Measurements from ENCODE around the gene DUS1L. TPM values are rescaled to one million over a fixed set of nuclear protein-coding genes. Genes with fewer than 3 reads are reported as not detected.

Gene DUS1L
- total RNA-seq, 1 donor from 2014 or later, result 78.4 TPM

DNA sequence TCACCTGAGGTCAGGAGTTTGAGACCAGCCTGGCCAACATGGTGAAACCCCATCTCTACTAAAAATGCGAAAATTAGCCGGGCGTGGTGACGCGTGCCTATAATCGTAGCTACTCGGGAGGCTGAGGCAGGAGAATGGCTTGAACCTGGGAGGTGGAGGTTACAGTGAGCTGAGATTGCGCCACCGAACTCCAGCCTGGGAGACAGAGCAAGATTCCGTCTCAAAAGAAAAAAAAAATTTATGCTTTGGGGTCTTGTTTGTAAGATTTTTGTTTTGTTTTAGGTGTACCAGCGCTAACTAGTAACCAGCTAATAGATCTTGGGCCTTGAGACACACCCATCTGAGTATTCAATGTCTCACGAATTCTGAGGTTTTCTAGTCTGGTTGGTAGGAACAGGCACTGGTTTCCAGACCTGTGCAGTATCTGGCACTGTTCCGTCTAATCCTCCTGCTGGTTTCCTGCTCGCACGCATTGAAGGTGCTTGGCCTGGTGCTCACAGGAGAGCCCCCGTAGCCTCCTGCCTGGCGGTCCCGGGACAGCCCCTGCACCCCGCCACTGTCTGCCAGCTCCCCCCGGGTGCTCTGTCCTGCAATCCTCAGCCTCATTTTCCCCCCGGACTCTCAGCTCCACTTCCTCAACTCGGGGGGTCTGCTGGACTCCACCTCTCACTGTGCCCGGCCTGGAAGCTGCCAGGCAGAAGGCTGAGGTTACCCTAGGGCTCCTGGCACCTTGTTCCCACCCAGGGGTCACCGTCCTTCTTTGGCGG, 10.6 kb upstream of the DUS1L start:
- peak; percentile 26 for ATAC-seq

DNA sequence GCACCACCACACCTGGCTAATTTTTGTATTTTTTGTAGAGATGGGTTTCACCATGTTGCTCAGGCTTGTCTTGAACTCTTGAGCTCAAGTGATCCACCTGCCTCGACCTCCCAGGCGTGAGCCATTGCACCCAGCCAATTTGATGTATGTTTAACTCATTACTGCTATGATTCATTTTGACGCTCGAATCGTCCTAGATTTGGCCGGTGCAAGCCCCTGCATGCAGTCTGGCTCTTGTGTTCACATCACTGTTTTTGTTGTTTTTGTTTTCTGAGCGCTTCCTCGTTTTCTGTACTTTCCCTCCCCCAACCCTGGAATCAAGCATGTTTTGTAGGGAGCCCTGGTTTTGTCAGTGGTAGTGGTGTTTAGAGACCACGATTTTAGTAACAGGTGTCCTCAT, 7.8 kb upstream of the DUS1L start:
- ATAC-seq, result peak; percentile 34

DNA sequence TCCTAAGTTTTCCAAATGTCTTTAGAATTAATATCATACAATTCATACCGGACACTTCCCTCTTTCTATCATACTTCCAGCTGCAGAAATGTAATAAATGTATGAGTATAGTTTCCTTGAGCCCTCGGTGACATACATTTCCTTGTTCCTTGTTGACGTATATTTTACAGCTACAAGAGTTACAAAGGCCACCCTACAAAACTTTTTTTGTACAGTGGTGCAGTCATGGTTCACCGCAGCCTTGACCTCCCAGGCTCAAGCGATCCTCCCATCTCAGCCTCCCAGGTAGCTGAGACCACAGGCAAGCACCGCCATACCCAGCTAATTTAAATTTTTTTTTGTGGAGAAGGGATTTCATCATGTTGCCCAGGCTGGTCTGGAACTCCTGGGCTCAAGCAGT, 7.2 kb upstream of the DUS1L start:
- ATAC-seq, result peak; percentile 18

DNA sequence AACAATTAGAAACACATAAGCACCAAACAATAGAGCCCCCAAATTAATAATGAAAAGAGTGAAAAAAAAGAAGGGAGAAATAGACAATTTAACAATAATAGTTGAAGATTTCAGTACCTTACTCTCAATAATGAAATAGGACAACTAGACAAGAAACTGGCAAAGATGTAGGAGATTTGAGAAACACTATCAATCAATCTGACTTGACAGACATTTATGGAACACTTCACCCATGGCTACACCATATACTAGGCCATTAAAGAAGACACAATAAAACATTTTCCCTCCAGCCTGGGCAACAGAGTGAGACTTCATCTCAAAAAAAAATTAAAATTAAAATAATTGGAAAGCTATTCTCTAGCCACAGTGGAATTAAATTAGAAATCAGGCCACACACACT, 5.0 kb upstream of the DUS1L start:
- no peak for ATAC-seq

DNA sequence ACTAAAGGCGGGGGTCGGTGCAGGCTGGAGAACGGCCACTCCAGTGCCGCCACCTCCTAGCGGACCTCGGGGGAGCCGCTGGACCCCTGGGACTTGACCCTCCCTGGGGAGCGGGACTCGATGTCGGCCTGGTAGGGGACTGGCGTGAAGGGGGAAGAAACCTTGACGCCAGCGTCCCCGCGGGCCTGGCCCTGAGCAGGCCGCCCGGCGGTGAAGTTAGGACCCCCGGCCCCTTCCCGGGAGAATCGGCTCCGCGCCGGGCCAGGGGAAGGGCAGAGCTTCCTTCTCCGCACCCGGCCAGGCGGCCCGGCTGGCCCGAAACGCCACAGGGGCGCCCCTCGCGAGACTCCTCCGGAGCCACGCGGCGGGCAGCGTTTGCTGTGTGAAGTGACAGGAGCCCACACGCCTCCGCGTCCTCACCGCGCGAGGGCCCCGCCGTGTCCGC, 389 bp downstream of the DUS1L start:
- ATAC-seq, result peak; percentile 12

DNA sequence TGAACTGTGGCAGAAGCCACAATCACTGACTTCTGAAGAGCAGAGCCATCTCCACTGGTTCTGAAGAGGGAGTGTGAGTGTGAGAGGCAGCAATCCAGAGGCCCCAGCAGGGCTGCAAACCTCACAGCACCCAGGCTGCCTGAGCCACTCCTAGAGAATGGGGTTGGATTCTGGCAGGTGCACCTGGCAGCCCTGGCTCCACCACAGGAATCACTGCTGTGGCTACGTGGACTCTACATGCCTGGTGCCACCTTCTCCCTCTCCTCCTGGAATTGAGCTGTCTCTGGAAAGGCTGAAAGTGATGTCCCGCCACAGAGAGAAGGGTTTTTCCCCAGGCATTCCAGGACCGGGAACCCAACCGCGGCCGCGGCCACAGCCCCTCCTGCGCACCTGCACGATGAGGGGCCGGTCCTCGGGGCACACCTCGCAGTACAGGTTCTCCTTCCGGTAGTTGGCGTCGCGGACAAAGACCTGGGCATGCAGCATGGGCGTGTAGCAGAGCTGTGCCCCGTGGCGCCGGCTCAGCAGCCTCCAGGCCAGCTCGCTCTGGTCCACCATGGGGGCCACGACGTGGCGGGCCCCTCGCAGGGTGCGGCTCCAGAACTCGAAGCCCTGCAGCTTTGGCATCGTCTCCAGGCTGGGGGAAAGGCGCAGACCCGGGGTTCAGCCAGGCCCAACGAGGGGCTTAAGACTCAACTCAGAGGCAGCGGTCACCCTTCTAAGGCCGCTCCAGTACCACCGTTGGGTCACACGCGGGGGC, 991 bp downstream of the DUS1L start:
- peak; percentile 69 for ATAC-seq

DNA sequence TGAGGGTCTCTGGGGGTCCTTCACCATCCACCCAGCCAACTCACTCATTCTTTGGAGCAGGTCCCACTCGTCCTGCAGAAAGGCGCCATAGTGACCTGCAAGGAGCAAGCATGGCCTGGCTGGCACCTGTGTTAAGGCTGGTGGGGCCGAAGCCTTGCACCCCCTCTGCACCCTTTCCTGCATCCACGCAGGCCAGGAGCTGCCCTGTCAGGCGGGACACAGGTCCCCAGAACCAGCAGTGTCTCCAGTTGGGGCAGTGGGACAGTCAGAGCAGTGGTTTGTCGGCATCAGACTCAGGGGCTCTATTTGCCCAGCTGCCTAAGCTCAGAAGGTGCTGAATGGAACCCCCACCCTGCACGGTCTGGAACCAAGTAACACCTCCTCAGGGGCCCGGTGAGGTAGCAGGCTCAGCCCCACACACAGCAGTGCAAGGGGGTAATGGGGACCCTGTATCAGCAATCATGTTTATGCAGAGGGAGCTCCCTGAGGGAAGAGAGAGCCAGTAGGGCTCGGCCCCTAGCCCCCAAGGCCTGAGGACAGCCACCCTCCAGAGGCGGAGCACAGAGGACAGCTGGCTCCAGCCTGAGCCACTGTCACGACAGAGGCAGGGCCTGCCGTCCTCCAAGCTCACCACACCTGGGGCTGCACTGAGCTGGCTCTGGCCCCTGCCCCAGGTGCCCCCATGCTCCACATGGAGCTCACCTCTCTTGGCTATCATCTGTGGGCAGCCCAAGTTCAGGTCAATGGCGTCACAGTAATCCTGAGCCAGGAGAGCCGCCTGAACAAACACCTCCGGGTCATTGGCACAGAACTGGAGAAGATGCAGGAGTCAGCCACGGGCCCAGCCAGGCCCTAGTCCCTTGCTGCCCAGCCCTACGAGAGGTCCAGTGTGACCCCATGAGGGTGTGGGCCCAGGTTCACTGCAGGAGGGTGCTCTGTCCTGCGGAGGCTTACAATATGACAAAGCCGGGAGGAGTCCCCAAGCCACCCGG, 1.9 kb downstream of the DUS1L start:
- ATAC-seq, result peak; percentile 2

DNA sequence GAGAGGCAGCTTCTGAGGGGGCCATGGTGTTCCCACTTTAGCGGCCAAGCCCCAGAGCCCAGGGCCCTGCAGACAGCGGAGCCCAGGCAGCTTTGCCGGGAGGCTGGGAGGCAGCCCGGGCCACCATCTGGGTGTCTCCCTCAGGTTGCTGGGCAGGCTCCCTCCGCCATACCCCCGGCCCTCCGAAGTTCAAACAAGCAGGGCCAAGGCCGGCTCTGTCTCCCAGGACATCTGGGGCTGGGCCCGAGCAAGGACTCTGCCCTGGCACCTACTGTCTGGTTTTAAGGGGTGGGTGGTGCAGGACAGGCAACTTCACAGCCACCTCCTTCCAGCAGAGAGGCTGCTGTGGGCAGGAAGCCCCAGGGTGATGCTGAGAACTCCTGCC, 2.6 kb downstream of the DUS1L start:
- no peak for ATAC-seq

DNA sequence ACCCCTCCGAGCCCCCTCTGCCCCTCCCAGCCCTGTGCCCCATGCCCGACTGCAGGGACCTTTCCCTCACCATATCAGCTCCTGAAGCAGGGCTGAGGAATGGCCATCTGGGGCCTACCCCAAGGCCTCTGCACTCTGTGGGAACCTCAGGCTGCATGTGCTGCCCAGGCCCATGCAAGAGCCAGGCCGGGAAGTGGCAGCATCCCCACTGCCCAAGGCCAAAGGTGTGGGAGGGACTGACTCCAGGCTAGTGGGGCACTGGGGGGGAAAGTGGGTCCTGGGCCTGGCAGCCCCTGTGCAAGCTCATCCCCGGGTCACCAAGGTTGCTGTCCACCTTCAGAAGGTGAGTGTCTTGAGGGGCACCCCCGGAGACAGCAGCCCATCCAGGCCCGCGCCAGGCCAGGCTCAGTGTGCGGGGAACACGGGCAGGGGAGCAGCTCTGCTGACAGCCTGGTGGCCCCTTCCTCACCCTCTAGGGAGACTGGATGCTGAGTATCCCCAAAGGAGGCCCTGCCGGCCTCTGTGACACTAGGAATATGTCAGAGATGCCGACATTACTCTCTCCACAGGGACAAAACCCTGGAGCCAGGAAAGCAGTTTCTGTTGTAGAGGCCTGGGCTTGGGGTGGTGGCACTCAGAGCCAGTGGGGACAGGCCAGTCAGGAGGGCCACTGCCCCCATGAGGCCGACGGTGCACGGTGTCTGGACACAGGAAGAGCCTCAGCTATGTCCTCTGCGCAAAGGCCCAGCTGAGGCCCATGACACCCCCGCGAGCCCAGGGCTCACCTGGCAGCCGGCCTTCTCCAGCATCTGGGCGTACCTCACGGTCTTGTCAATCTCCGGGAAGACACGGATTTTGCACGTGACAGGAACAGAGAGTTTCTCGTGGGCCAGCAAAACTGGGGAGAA, 3.3 kb downstream of the DUS1L start:
- ATAC-seq, result no peak

DNA sequence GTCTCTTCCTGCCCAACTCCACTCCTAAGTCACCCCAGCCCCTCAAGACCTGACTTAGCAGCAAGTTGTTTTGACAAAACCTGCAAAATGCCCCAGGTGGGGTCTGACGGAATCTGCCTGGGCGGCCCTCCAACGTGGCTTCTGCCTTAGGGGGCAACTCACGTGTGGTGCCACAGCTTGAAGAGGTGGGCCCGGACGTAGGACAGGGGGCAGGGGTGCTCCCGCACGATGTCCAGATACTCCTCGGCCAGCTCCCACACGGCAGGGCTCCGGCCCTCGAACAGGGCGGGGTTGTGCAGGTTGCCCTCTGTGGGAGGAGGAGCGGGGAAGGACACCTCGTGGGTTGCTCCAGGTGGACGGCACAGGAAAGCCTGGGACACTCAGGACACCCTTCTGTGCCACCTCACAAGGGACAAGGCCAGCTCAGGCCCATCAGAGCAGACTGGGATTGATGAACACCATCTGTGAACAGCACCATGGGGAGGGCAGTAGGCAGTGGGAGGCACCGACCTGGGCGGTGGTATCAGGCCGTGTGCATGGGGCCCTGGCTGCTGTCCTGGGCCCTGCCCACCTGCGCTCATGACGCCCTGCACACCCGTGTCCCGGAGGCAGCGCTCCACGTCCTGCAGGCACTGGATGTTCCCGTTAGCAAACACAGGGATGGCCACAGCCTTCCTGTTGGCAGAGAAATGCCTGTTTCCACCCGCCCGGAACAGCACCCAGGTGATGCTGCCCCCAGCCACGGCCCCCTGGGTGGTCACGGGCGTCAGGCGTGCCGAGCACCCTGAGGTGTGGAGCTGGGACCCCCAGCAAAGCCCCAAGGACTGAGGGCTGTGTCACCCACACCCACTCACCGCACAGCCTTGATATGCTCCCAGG, 4.3 kb downstream of the DUS1L start:
- no peak for ATAC-seq

DNA sequence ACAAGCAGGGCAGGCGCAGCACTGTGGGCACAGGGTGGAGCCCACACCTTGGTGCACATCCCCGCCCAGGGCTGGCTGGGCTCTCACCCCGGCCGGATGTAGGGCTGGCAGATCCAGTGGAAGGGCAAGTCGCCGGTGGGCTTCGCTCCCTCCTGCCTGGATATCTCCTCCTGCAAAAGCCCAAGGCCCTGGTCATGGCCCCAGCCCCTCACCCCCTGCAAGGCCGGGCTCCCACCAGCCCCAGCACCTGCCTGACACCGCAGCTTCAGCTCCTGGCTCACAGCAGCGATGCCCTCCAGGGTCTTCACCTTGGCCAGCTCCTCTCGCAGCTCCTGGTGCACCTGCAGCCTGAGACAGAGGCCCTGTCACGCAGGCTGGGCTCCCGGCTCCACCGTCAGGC, 5.0 kb downstream of the DUS1L start:
- no peak for ATAC-seq

DNA sequence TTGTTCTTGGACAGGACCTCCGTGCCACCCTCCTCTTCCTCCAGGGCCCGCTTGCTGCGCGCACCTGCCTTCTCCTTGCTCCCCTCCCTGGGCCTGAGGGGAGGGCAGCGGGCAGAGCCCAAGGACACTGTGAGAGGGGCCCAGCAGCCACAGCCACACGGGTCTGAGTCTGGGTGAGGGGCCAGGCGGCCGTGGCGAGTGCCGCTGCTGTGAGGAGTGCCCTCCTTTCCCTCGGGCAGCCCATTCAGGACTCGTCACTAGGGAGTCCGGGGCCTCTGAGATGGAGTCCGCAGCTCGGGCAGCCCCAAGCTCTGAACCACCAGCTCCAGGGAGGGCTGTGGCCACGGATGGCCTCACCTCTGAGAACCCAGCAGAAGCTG, 5.6 kb downstream of the DUS1L start:
- no peak for ATAC-seq

DNA sequence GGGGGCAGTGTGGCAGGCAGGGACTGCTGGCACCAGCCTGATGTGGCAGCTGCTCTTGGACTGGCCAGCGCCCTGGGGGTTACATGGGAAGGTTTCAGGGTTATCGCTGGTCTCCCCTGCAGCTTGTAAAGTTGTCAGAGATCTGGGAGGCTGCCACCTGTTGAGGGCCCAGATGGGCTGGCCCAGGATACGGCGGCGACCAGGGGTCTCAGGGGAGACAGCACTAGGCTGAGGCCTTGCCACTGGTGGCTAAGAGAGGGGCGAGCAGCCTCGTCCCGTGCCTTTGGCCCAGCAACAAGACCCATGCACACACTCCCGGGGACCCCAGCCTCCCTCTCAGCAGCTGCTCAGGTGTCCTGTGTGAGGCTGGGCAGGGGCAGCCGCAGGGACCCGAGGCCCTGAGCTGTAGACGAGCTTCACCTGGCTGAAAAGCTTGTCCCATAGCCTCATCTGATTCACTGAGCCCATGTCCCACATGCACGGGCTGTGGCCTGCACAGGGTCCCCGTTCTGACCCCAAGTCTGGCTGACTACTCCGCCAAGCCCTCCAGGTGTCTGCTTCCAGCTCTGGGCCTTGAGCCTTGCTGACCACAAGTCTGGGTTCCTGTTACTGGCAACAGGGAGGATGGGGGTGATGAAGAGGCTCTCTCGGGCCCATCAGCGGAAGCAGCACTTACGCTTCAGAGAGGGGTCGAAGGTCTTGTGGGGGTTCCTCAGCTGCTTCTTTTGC, 6.2 kb downstream of the DUS1L start:
- ATAC-seq, result no peak

DNA sequence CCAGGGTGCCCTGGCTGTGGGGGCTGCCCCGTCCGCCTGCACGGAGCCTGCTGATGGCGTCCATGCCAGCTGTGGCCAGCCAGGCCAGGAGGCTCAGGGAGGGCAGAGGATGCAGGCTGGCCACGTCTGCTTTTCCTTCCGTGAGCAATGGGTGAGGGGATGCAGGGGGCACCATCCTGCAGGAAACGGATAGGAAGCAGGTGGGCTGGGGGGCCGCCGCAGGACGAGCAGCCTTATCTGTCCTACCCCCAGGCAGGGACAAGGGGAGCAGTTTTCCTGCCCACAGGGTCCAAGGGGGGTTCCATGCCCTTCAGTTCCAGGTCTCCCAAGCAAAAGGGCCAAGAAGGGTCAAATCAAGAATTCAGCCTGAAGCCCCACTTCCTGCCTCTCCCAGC, 6.8 kb downstream of the DUS1L start:
- no peak for ATAC-seq

DNA sequence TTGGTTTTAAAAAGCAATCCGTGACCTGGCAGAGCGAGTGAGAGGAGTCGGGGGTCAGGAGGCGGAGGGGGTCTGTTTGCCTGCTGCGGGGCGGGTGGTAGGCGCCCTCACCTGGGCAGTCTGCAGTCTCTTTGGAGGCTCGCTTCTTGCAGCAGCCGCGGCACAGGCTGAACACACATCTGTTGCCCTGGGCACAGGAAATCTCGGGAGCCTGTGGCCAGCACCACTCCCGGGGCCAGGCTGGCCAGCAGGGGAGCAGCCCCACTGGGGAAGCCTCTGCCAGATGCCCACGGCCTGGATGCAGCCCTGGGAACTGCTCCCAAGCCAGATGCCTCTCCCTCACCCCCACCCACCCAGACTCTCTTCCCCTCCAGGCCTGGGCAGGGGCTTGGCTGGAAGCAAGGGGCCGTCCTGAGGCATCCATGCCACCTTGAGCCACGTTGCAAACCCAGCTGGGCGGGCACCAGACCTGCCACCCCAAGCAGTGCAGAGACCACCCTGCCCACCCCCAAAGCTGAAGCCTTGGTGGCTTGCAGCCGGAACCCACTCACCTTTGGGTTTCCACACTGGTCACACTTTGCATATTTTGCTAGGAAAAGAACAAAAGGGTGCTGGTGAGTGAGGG, 7.3 kb downstream of the DUS1L start:
- ATAC-seq, result no peak

DNA sequence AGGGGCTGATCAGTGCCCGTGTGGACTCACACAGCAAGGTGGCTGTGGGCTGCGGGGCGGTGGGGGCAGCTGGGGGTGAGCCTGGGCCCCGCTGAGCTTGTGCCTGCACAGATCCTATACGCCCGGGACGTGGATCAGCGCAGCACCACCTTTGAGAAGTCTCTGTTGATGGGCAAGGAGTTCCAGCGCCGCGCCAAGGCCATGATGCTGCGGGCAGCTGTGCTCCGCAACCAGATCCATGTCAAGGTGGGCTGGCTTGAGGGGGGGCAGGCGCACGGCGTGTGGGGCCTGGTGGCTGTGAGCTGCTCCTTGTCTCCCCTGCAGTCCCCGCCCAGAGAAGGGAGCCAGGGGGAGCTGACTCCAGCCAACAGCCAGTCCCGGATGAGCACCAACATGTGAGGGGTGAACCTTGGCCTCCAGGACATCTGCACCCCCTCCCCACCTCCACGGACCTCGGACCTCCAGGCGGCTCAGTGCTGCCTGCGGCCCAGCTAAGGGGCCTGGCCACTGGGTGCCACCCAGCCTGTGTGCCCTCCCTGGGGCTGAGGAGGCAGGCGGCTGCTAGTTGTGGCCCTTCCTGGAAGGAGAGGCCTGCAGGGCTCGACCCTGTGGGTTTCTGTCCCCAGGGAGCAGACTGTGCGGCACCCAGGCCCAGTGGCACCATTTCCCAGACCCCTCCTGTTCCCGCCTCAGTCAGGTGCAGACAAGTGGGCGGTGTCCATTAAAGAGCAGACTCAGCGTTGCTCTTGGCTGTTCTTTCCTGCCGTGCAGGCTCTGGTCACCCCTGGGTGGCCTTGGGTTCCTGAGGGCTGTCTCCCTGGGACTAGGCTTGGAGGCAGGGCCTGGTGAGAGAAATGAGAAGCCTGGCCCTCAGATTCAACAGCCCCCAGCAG, 8.6 kb downstream of the DUS1L start:
- ATAC-seq, result no peak

DNA sequence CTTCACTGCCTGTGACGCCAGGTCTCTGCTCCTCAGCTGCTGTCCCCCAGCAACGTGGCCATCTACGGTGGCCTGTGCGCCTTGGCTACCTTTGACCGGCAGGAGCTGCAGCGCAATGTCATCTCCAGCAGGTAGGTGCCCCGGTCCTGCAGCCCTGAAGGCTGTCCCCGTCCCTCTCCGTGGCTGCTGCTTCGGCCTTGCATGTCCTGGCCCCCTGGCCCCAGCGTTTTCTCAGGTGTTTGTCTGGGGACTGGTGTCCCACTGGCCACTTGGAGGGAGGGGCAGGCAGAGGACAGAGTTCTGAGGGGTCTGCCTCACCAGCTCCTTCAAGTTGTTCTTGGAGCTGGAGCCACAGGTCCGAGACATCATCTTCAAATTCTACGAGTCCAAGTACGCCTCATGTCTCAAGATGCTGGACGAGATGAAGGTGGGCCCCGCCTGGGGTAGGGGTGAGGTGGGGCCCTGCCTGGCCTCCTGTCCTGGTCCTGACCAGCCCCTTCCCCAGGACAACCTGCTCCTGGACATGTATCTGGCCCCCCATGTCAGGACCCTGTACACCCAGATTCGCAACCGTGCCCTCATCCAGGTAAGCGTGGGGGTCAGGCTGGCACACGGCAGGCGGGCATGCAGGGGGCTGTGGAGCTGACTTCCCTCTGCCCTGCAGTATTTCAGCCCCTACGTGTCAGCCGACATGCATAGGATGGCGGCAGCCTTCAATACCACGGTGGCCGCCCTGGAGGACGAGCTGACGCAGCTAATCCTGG, 9.5 kb downstream of the DUS1L start:
- no peak for ATAC-seq

Data from esophagus mucosa (tissue), 1 donor.